NCI-H2081 treated with DMSO at 0.1 percent for 48 hours (cell line): Measurements from ENCODE around the gene SLC9A9.

Experiments used
- DNase-seq: peaks from one replicate; lab custom pipeline; 2025; lab: John Stamatoyannopoulos, UW

The SLC9A9 gene

GRCh38 chr3:143356839-143357238, 491.4 kb downstream of the SLC9A9 start:
- no peak for DNase-seq

GRCh38 chr3:143354342-143354741, 493.9 kb downstream of the SLC9A9 start:
- no peak for DNase-seq

- DNase-seq: no peak
Observed at GRCh38 chr3:143352850-143353550, 495.3 kb downstream of the SLC9A9 start.

- no peak for DNase-seq
Observed at GRCh38 chr3:143351895-143352608, 496.2 kb downstream of the SLC9A9 start.

GRCh38 chr3:143351354-143351753, 496.9 kb downstream of the SLC9A9 start:
- DNase-seq: no peak

GRCh38 chr3:143349455-143349854, 498.8 kb downstream of the SLC9A9 start:
- no peak for DNase-seq

GRCh38 chr3:143348486-143349327, 499.6 kb downstream of the SLC9A9 start:
- DNase-seq: no peak

GRCh38 chr3:143344516-143345165, 503.6 kb downstream of the SLC9A9 start:
- DNase-seq: no peak

- no peak for DNase-seq
Observed at GRCh38 chr3:143343944-143344343, 504.3 kb downstream of the SLC9A9 start.

- DNase-seq: no peak
Observed at GRCh38 chr3:143343031-143343430, 505.2 kb downstream of the SLC9A9 start.

- no peak for DNase-seq
Observed at GRCh38 chr3:143339451-143339850, 508.8 kb downstream of the SLC9A9 start.

GRCh38 chr3:143337387-143337786, 510.9 kb downstream of the SLC9A9 start:
- DNase-seq: no peak

GRCh38 chr3:143334231-143334630, 514.0 kb downstream of the SLC9A9 start:
- no peak for DNase-seq

GRCh38 chr3:143333367-143333766, 514.9 kb downstream of the SLC9A9 start:
- no peak for DNase-seq

- no peak for DNase-seq
Observed at GRCh38 chr3:143332026-143332425, 516.2 kb downstream of the SLC9A9 start.

- DNase-seq: no peak
Observed at GRCh38 chr3:143331350-143331749, 516.9 kb downstream of the SLC9A9 start.

GRCh38 chr3:143330296-143330868, 517.9 kb downstream of the SLC9A9 start:
- no peak for DNase-seq

GRCh38 chr3:143329567-143330211, 518.6 kb downstream of the SLC9A9 start:
- DNase-seq: no peak

- DNase-seq: no peak
Observed at GRCh38 chr3:143328451-143328850, 519.8 kb downstream of the SLC9A9 start.

GRCh38 chr3:143326983-143327778, 521.1 kb downstream of the SLC9A9 start:
- no peak for DNase-seq
